ES-I3 (cell line): ENCODE results near the gene IGF1R.

Source experiments
- H3K36me3 ChIP-seq: 2 replicates; pipeline ENCODE4 v1.6.1; 2013; ENCODE audit warnings: mild to moderate bottlenecking, low read length, control low read depth, moderate library complexity; ENCODE audit not compliant: insufficient read depth
- H3K4me1 ChIP-seq: 2 replicates; pipeline ENCODE4 v1.6.1; 2013; ENCODE audit warnings: mild to moderate bottlenecking, control low read depth, low read length; ENCODE audit not compliant: insufficient read depth
- H3K9ac ChIP-seq: 2 replicates; pipeline ENCODE4 v1.6.1; 2013; ENCODE audit warnings: low read depth, mild to moderate bottlenecking, low read length, moderate library complexity
- H3K9me3 ChIP-seq: 2 replicates; pipeline ENCODE4 v1.6.1; 2013; ENCODE audit warnings: mild to moderate bottlenecking, low read length, moderate library complexity; ENCODE audit not compliant: control insufficient read depth, insufficient read depth

The IGF1R gene

GRCh38 chr15:98738689-98739401 is 90.5 kb downstream of the IGF1R start:
- H3K36me3 ChIP-seq, result no peaks in the 10 kb centered on the region; the same call in 1 of the 2 replicates
- no peak overlapping the region for H3K9ac ChIP-seq
- no peaks in the 10 kb centered on the region for H3K9me3 ChIP-seq
- peaks cover 38% of the 10 kb centered on the region for H3K4me1 ChIP-seq

DNA sequence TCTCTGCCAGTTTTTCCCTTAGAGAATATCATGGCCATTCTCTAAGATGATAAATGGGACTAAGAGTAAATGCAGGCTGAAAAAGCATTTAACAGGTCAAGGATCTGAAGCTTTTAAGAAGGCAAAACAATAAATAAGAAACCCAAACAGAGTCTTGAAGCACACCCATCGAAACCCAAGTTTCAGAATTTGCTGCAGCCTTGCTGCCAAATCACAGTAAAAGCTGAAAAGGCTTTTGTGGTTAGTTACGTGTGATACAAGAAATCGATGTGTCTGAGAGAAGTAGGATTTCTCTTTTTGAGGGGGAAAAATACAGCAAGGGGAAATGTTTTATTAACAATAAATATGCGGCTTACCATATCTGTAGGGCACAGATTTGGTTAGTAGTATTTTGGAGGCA is 92.0 kb downstream of the IGF1R start:
- H3K36me3 ChIP-seq, result no peaks in the 10 kb centered on the region; the same call in 1 of the 2 replicates
- no peak overlapping the region for H3K9ac ChIP-seq
- peaks cover 32% of the 10 kb centered on the region for H3K4me1 ChIP-seq
- no peaks in the 10 kb centered on the region for H3K9me3 ChIP-seq

DNA sequence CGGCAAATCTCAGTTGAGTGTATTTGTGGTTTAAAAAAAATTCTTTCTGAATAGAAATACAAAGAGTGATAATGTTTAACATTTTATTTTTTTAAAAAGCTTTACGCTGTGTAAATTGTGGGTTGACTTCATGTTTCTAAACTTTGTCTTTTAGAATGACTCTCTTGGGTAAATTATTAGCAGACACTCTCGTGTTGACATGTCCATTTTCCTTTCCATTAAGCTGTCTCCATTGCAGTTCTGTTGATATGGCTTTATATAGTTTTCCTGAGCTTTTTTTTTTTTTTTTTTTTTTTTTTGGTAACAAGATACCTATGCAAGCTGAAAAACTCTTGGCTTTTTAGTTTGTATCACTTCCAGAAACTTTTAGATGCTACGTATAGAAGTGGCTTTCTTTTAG is 92.6 kb downstream of the IGF1R start:
- H3K9me3 ChIP-seq, result no peaks in the 10 kb centered on the region
- H3K4me1 ChIP-seq, result peaks cover 35% of the 10 kb centered on the region
- H3K9ac ChIP-seq, result no peak overlapping the region
- no peaks in the 10 kb centered on the region; the same call in 1 of the 2 replicates for H3K36me3 ChIP-seq

- Histone ChIP-seq H3K4me1 (peaks cover 33% of the 10 kb centered on the region), H3K9me3 (no peaks in the 10 kb centered on the region), H3K36me3 (no peaks in the 10 kb centered on the region; the same call in 1 of the 2 replicates), H3K9ac (no peak overlapping the region)
Measured at GRCh38 chr15:98743177-98743576, 94.8 kb downstream of the IGF1R start.

DNA sequence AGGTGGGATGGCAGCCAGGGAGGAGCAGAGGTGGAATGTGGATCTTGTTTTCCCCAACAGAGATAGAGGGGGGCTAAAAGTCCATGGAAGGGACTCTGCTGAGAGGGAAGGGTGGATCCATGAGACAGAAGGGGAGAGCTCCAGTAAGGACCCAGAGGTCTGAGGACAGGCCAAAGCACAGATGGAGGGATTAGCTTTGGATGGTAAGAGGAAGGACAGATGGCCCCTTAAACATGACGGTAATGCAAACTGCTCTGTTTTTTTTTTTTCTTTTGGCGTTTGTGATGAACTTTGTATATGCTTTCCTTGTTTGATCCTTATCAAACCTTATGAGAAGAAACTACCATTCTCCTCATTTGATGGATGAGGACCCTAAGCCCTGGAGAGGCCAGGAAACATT is 96.2 kb downstream of the IGF1R start:
- Histone ChIP-seq H3K9me3 (no peaks in the 10 kb centered on the region), H3K9ac (no peak overlapping the region), H3K4me1 (peaks cover 27% of the 10 kb centered on the region), H3K36me3 (no peaks in the 10 kb centered on the region; the same call in 1 of the 2 replicates)

GRCh38 chr15:98745179-98745578 is 96.8 kb downstream of the IGF1R start:
- H3K4me1 ChIP-seq, result peaks cover 22% of the 10 kb centered on the region
- no peaks in the 10 kb centered on the region for H3K9me3 ChIP-seq
- H3K9ac ChIP-seq, result no peak overlapping the region
- H3K36me3 ChIP-seq, result no peaks in the 10 kb centered on the region

GRCh38 chr15:98745650-98746374 is 97.5 kb downstream of the IGF1R start:
- Histone ChIP-seq H3K9ac (no peak overlapping the region), H3K9me3 (no peaks in the 10 kb centered on the region), H3K36me3 (no peaks in the 10 kb centered on the region), H3K4me1 (peaks cover 21% of the 10 kb centered on the region)

GRCh38 chr15:98746375-98747155 is 98.2 kb downstream of the IGF1R start:
- no peaks in the 10 kb centered on the region for H3K36me3 ChIP-seq
- no peaks in the 10 kb centered on the region for H3K9me3 ChIP-seq
- H3K9ac ChIP-seq, result no peak overlapping the region
- peaks cover 21% of the 10 kb centered on the region for H3K4me1 ChIP-seq

- Histone ChIP-seq H3K9ac (no peak overlapping the region), H3K4me1 (peaks cover 15% of the 10 kb centered on the region)
Measured at GRCh38 chr15:98751767-98752166, 103.4 kb downstream of the IGF1R start.

DNA sequence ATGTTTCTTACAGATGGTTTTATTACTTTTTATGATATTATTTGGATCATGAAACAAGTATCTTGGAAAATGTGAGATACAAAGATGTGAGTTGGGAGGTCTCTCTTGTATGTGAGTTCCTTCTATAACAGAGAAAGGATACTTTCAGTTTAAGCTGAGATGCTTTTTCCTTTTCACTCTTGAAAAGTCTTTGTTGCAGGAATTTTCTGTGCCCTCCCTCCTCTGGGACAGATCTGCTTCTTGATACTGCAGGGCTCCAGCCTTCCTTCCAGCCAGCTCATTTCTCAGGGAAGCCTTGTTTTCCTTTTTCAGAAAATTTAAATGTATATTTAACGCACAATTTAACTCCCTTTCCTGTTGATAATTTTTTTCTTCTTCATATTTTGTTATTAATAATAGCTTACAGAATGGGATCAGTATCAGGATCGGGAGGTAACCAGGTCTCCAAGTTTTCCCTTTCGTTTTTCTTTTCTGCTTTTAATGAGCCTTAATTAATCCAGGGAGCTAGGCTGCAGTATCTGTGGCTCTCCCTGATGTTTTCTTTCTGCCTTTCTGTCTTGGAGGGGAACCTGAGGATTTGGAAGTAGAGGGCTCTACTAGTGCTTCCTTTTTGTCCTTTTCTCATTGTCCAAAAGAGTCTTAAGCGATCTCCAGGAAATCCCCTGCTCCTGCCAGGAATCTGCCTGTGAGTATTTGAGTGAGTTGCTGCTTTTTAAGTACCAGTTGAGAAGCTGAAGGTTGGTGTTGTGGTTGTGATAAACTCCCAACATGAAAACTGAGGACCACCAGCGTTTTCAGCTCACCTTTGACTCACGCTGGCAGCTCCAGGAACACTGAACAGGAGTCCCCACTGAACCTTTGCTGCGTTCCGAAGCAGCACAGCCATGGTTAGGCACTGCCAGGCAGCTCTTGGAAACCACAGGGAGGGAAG is 105.7 kb downstream of the IGF1R start:
- no peaks in the 10 kb centered on the region for H3K36me3 ChIP-seq
- peaks cover 15% of the 10 kb centered on the region for H3K4me1 ChIP-seq
- no peaks in the 10 kb centered on the region for H3K9me3 ChIP-seq
- no peak overlapping the region for H3K9ac ChIP-seq

More at GRCh38 chr15:98751767-98752166, 103.4 kb downstream of the IGF1R start:
- Histone ChIP-seq H3K36me3 (no peaks in the 10 kb centered on the region), H3K9me3 (no peaks in the 10 kb centered on the region)

GRCh38 chr15:98754657-98755022 is 106.3 kb downstream of the IGF1R start:
- Histone ChIP-seq H3K4me1 (peaks cover 15% of the 10 kb centered on the region), H3K36me3 (no peaks in the 10 kb centered on the region), H3K9me3 (no peaks in the 10 kb centered on the region), H3K9ac (no peak overlapping the region)

GRCh38 chr15:98755138-98755537 is 106.8 kb downstream of the IGF1R start:
- Histone ChIP-seq H3K4me1 (peaks cover 15% of the 10 kb centered on the region), H3K9ac (no peak overlapping the region), H3K9me3 (no peaks in the 10 kb centered on the region), H3K36me3 (no peaks in the 10 kb centered on the region)

DNA sequence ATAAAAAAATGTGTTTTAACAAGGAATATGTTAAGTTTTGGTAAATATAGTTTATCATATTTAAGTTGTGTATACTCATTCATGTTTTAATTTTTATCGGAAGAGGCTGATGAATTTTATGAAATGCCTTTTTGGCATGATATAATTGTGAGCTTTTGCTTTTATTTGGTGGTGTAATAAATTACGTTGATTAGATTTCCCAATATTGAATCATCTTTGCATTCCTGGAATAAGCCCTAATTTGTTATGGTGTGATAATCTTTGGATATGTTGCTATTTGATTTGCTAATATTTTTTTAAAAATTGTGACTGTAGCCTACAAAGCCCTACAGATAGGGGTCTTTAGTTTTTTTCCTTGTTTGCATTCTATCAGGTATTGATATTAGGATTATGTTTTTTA is 107.4 kb downstream of the IGF1R start:
- H3K36me3 ChIP-seq, result no peaks in the 10 kb centered on the region
- peaks cover 15% of the 10 kb centered on the region for H3K4me1 ChIP-seq
- H3K9ac ChIP-seq, result no peak overlapping the region
- peaks cover 4% of the 10 kb centered on the region; the same call in 1 of the 2 replicates for H3K9me3 ChIP-seq

- Histone ChIP-seq H3K36me3 (no peaks in the 10 kb centered on the region), H3K9me3 (peaks cover 9% of the 10 kb centered on the region; the same call in 1 of the 2 replicates), H3K9ac (no peak overlapping the region), H3K4me1 (peaks cover 19% of the 10 kb centered on the region)
Measured at GRCh38 chr15:98758224-98758623, 109.9 kb downstream of the IGF1R start.
